ENCODE data around the gene TNFRSF17. TPM values are rescaled to one million over a fixed set of nuclear protein-coding genes. Genes with fewer than 3 reads are reported as not detected.

Gene TNFRSF17
- polyA plus RNA-seq, 2 of the 4 experiments (the other 2 are of a cell fraction): not detected

DNA sequence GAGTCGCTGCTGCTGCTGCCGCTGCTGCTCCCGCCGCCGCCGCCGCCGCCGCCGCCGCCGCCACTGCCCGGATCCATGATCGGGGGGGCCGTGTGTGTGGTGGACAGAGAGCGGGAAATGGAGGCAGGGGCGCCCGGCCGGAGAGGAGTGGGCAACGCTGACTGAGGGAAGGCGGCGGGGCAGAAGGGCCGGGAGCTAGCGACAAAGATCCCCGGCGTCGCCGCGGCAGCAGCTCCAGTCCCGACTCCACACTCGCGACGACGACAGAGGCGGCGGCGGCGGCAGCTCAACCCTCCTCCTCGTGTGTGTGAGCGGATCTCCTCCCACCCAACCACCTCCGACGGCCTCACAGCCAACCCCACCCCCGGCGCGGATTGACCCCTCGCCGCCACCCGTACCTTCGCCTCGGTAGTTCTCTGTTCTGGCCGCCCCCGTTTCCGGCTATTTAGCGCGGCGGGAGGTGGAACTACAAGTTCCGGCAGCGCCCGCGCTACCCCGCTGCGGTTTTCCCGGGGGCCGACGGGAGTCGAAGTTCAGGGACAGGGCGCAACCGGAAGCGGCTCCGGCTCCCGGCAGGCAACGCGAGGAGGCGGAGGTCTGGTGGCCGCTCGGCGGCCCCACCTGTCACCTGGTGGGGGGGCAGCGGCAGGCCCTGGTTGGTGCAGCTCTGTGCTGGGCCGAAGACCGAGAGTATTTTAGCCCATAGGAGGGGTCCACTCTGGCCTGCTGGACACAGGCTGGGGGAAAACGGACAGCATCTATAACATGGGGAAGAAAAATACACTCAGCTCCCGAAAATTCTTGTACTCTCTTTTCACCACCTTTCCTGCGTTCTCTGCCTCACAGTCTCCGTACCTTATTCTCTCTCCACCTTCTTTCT, 49.1 kb upstream of the TNFRSF17 start, which contains the start of gene GSPT1:
Gene GSPT1 (minus strand): TSS at position 313 of the 880 bp plus-strand sequence. CDS start 236 bp downstream, at position 77.
- DNase-seq (ENCODE audit: low read depth in 1 of 2, low spot score in 1 of 2): peak; percentile 92 to 99
- TF ChIP-seq E2F6 (IDR thresholded peaks at IDR 0.05; ENCODE audit: borderline replicate concordance, low read depth) (peak; percentile 24; the same call in 1 of the 2 replicates), HMGXB4 (CRISPR knock-in tag; IDR thresholded peaks at IDR 0.05; ENCODE audit: borderline replicate concordance) (no peak), EP300 (IDR thresholded peaks at IDR 0.05) (peak in 1 of 2 experiments; percentile 15; a peak in 1 of 5 replicates), GATA3 (IDR thresholded peaks at IDR 0.05; ENCODE audit: borderline replicate concordance) (0 out of 2 replicates have a peak, but pooled peaks have one; percentile 22), TP53 (CRISPR knock-in tag; IDR thresholded peaks at IDR 0.05) (0 out of 2 replicates have a peak, but pooled peaks have one; percentile 51), POLR2A (IDR thresholded peaks at IDR 0.05; ENCODE audit: low read length) (peak; percentile 87), HOXB5 (CRISPR knock-in tag; IDR thresholded peaks at IDR 0.05) (0 out of 2 replicates have a peak, but pooled peaks have one; percentile 24), MYC (IDR thresholded peaks at IDR 0.05; ENCODE audit: borderline replicate concordance, low read length) (peak; percentile 83), RNF2 (IDR thresholded peaks at IDR 0.05; ENCODE audit: borderline replicate concordance, low read depth) (no peak), MAZ (IDR thresholded peaks at IDR 0.05; ENCODE audit: borderline replicate concordance, low read depth, low read length) (peak; percentile 98), ATOH8 (CRISPR knock-in tag; IDR thresholded peaks at IDR 0.05; ENCODE audit: low read depth) (no peak), CTCF (IDR thresholded peaks at IDR 0.05) (no peak), SREBF2 (IDR thresholded peaks at IDR 0.05) (no peak), ELK1 (IDR thresholded peaks at IDR 0.05; ENCODE audit: low read depth, low read length) (0 out of 2 replicates have a peak, but pooled peaks have one; percentile 43), PHF8 (IDR thresholded peaks at IDR 0.05; ENCODE audit: borderline replicate concordance, low read depth) (peak; percentile 27), JUN (IDR thresholded peaks at IDR 0.05) (peak; percentile 82 to 85; a peak in 3 of 5 replicates), EHF (CRISPR knock-in tag; IDR thresholded peaks at IDR 0.05) (peak; percentile 63; the same call in 1 of the 2 replicates), ZFP36 (IDR thresholded peaks at IDR 0.05; ENCODE audit: borderline replicate concordance, partially characterized antibody) (no peak)
- TF ChIP-seq, protein P1, sequence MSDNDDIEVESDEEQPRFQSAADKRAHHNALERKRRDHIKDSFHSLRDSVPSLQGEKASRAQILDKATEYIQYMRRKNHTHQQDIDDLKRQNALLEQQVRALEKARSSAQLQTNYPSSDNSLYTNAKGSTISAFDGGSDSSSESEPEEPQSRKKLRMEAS (IDR thresholded peaks at IDR 0.05): peak; percentile 89
- TF ChIP-seq, protein P2, sequence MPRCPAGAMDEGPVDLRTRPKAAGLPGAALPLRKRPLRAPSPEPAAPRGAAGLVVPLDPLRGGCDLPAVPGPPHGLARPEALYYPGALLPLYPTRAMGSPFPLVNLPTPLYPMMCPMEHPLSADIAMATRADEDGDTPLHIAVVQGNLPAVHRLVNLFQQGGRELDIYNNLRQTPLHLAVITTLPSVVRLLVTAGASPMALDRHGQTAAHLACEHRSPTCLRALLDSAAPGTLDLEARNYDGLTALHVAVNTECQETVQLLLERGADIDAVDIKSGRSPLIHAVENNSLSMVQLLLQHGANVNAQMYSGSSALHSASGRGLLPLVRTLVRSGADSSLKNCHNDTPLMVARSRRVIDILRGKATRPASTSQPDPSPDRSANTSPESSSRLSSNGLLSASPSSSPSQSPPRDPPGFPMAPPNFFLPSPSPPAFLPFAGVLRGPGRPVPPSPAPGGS (IDR thresholded peaks at IDR 0.05): 0 out of 3 replicates have a peak, but pooled peaks have one; percentile 42
- peaks cover 33% of the 10 kb centered on the region for H3K4me1 ChIP-seq
- CTCF ChIA-PET: interaction anchor here (0.6 to 1.9 kb wide), 5 partner anchors 15 to 153 kb away, joined by 3 to 8 read pairs (median 4); partner anchors contain the start of gene RSL1D1
- peak within 1 kb of the TSS; percentile 94 for H3K4me2 ChIP-seq
- POLR2A ChIA-PET: interaction anchor here (1.0 to 1.7 kb wide), 6 partner anchors 9 to 173 kb away, joined by 3 to 21 read pairs (median 3); partner anchors contain the start of genes RSL1D1, SNX29, TXNDC11 and ZC3H7A
- no peak for FAIRE-seq
- H3K4me3 ChIP-seq: peak within 1 kb of the TSS; percentile 93
- H3K9me3 ChIP-seq: no peaks in the 10 kb centered on the region
- 1% methylated on average over 23 of the region's 84 CpGs for WGBS (ENCODE audit: missing lambda C conversion rate)
- H3K27ac ChIP-seq: peak within 1 kb of the TSS; percentile 96 to 99
- ATAC-seq: peak; percentile 93 to 95

Measured in A549 (cell line).